ENCODE measurements around the gene PPT2.
"Not testable (repeated sequence)": the region's sequence is repeated elsewhere in the genome, so short reads cannot be mapped to it uniquely, and the experiment has no call there.

The PPT2 gene

GRCh38 chr6:32177788-32178546 is 24.0 kb downstream of the PPT2 start, which contains the start of gene RNF5:
RNF5 (plus strand) TSS chr6:32178405; CDS start chr6:32178512, 107 bp downstream.
- DNase-seq: peak; percentile 89 to 100

- DNase-seq: peak in 1 of 2 donors; percentile 43
These were observed 24.9 kb downstream of the PPT2 start for GRCh38 chr6:32178547-32179440.

- no peak for DNase-seq
These were observed 25.9 kb downstream of the PPT2 start for GRCh38 chr6:32179766-32180405.

- DNase-seq: no peak
These were observed 27.3 kb downstream of the PPT2 start for GRCh38 chr6:32181148-32181702.

GRCh38 chr6:32181915-32182529 is 28.1 kb downstream of the PPT2 start:
- no peak for DNase-seq

DNA sequence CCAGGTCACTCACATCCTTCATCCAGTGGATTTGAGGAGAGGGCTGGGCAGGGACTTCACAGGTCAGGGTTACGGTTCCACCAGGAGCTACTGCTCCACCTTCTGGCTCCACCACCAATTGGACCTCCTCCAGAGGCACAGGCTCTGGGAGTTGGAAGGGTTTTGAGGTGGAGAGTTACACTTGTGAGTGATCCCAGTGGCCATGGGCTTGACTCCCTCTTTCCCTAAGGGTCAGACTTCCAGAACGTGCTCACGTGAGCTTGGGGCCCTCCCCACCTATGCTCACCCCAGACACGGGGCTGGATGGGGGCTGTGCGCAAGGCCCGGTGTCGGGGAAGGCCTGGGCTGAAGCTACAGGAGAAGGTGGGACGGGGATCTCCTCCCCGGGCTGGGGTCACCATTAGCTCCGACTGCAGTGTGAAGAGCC is 28.6 kb downstream of the PPT2 start:
- no peak for DNase-seq

GRCh38 chr6:32183030-32183429 is 29.1 kb downstream of the PPT2 start:
- DNase-seq: no peak

GRCh38 chr6:32183483-32184083 is 29.6 kb downstream of the PPT2 start:
- no peak for DNase-seq

DNA sequence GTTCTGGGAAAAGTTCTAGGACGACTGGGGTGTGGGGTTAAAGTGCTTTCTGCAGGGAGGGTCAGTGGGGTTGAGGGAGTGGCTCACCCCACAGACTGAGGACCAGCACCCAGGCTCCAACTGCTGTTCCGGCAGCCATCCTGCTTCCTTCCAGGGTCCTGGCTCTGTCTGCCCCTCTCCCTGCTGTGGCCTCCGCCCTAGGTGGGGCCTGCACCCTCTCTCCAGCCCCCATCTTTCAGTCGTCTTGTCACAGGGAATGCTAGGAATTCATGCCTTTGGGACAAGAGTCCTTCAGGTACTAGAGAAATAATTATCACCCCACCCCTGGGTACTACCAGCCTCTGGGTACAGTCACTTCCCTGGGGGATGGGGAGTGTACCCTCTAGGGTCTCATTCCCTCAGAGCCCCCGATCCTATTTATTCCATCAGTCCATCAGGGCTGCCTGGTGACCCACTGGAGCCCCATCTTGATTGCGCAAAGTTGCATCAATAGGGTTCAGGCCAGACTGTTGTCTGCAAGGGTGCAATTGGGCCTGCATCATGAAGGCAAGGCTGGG is 30.2 kb downstream of the PPT2 start, which contains the start of gene AGER:
AGER (minus strand) TSS at position 170 of the 557 bp plus-strand sequence; CDS start at position 139, 31 bp downstream.
- no peak for DNase-seq

DNA sequence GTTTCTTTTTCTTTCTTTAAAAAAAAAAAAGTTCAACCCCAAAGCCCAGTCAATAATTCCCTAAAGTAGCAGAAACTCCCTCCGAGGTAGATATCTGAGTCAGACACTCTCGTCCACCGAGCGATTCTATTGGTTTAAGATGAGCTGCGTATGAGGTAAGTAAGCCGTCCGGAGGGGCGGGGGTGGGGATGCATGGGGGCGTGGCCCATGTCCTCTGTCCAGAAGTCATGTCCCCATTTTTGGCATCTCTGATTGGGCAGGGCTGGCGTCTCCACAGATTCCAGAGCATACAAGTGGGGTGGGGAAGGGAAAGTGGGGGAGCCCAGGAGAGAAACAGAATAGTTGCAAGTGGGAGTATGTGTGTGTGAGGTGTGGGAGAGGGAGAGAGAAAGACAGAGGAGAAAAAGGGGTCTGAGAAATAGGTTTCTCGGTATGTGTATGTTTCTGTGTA is 31.8 kb downstream of the PPT2 start:
- DNase-seq: not testable (repeated sequence)

DNA sequence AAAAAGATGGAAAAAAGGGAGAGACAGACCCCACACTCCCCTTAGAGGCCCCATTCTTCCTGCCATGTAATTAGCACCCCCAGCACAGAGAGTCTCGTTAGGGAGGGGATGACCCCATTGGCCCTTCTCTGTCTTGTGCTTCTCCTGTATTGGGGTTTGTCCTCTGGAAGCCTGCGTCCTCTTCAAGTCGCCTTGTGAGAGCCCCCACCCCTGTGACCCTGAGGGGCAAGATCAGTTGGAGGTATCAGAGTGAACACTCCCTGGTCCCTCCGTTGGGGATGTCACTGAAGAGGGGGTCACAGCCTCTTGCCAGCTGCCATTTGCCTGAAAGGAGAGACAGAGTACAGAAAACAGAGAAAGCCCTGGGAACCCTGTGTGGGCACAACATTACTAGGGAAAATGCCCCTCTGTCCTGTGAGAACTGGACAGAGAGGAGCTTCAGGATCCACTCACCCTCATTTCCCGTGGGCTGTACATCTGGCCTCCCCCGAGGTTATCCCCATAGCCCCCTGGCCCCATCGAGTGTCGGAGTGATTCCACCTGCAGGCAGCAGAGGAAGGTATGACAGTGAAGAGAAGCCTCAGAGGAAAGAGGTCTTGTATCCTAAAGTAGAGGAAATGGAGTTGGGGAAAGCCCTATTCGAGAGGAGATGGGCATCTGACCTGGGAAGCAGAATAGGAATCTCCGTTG is 32.4 kb downstream of the PPT2 start:
- DNase-seq: not testable (repeated sequence)

GRCh38 chr6:32187009-32187709 is 33.2 kb downstream of the PPT2 start:
- DNase-seq: no peak

GRCh38 chr6:32187725-32188380 is 33.9 kb downstream of the PPT2 start:
- not testable (repeated sequence) for DNase-seq

GRCh38 chr6:32188381-32189068 is 34.6 kb downstream of the PPT2 start:
- no peak for DNase-seq

GRCh38 chr6:32189069-32189741 is 35.3 kb downstream of the PPT2 start:
- DNase-seq: no peak

DNA sequence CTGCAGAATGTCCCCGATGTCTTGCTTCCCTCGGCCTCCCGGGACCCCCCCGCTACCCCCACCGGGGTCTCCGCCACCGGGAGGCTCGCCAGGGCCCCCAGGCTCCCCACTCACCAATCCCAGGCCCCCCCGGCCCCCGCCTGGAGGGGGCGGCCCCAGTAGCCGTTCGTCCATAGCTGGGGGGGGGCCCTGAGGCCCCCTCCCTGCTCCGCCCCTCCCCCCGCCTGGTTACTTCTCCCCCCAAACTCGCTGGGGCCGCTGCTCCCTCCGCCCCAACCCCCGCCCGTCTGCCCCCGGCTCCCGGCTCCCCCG is 35.8 kb downstream of the PPT2 start:
- DNase-seq: no peak

GRCh38 chr6:32190054-32190851 is 36.3 kb downstream of the PPT2 start, which contains the start of gene PBX2:
PBX2 (minus strand) TSS chr6:32190202; CDS start chr6:32189915, 287 bp downstream.
- DNase-seq: peak; percentile 59 to 97
